GM18498 (cell line): ENCODE data around the gene CRYBG3.

Experiments used
- ATAC-seq: cut with Tn5 transposase; IDR thresholded peaks from one replicate; pipeline ENCODE4 v1.9.1; 2021; ENCODE audit warnings: mild to moderate bottlenecking, moderate library complexity; ENCODE audit not compliant: unreplicated experiment

CRYBG3 gene

DNA sequence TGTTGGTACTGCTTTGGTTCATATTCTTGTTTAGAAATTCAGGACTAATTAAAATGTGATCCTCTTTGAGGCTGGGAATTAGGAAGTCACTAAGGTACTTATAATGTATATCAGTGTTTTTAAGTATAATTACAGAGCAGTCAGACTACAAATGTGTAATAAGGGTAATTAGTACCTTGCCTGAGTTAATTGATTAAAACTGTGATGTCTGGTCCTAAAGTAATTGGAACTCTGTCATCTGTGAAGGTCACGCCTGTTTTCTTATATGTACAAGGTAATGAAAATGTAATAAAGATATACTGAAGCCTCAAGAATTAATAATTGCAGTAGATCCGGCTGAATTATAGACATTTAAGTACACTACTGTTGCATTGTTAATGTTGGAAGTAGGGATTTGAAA lies 117.6 kb downstream of the CRYBG3 start:
- no peak for ATAC-seq

DNA sequence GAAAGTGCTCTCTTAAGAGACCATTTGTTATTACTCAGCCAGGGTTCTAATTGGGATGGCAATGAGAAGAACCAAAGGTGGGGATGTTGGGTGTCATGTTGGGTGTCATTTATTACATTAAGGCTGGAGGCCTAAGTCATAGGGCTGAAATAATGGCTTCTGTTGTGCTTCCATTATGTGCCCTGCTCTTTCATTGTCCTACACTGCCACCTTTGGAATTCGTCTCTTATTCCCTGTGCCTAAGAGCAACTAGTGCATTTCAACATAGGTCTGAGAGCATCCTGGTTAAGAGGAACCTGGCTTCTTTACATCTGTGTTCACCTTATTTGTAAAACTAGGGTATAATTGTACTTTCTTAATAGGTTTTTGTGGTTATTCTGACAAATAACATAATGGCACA lies 118.2 kb downstream of the CRYBG3 start:
- ATAC-seq = no peak

DNA sequence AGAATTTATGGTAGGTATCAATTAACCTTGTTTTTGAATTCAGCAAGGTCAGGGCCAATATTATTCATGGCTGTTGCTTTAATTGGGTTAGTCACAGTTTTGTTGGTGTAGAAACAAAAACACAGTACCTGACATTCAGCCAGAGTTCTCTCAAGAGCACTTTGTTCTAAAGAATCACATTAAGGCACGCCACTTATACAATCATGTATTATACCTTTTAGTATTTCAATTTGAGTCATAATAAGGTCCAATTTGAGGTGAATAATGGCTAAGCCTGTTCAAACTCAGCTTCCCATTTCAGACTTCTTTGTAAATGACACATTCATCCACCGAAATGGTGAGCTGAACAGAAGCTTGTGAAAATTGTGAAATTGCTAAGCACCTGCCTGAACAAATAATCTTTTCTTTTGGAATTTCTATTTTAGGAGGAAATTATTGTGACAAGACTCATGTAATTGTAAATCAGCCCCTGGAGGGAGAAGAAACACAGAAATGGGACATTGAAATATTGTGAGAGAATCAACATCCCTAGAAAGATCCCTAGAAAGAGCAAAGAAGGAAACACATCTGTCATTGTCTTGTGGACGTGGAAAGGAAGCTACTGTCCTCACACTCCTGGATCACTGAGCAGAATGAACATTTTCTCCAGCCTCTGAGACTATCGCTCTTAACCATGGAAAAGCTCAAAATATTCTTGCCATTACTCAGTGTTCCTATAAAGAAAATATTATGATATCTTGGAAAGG lies 121.2 kb downstream of the CRYBG3 start:
- no peak for ATAC-seq

DNA sequence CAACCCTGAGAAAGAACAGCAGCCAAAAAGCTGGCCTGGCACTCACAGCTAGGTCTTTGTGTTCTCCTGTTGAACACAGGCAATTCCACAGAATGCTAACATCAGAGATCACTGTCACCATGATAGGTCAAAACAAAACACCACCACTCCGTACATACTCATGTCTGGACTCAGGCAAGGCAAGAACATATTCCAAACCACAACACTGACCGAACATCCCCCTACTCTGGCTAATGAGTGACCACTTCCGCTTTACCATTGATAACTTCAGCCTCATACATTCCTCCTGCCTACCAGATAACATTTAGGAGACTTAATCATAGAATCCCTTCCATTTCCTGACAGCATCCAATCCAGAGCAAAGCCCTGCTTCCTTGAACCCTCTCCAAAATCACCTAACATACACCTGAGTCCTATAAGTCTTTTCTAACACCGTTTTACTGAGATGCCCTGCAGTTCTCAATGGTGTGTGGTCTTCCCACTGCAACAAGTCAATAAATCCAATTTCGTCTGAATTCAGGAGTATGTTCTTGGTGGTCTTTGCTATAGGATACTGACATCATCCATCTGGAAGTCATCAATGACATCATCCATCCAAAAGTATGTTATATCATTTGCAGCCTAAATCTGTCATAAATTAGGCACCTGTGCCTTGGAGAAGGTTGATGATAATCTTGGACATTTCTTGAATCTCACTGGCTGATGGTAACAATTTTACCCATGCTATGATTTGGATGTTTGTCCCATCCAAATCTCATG lies 126.7 kb downstream of the CRYBG3 start:
- no peak for ATAC-seq

DNA sequence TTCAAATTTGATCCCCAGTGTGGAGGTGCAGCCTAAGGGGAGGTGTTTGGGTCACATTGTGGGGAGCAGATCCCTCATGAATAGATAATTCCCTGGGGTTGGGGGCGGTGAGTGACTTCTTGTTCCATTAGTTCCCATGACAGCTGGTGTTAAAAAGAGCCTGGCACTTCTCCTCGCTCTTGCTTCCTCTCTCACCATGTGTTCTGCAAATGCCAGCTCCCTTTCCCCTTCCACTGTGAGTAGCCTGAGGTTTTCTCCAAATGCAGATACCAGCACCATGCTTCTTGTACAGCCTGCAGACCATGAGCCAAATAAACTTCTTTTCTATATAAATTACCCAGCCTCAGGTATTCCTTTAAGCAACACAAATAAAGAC lies 127.3 kb downstream of the CRYBG3 start:
- no peak for ATAC-seq

DNA sequence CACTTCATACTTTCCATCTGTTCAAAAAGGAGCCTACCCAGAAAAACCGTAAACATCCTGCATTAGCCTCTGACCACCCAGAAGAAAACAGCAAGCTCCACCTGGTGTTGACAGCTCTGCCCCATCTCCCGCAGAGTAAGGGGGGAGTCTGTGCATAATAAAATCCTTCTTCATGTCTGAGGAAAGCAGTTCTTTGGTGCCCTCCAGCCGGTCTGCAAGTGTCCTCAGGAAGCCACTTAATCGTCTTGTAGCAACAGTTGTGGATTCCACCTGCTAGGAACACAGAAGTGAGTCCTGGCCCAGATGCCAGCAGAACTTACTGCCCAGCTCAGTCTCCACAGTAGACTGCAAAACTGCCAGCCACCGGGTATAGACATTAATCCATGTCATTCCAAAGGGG lies 127.9 kb downstream of the CRYBG3 start:
- no peak for ATAC-seq

DNA sequence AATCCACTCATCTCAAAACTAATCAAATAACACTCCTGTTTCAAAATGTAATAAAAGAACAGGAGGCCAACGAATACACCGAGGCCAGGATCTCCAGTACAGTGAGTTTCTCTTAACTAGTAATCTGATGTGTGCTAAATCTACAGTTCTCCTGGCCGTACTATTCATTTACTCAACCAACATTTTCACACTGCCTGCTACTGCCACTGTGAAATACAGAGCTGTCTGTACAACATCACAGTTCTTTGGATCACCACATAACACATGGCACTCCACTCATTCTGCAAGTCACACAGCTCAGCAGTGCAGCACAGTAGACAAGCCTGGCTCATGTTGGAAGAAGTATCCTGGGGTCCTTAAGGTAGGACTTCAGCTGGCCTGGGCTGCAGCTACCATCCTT lies 128.5 kb downstream of the CRYBG3 start:
- no peak for ATAC-seq

DNA sequence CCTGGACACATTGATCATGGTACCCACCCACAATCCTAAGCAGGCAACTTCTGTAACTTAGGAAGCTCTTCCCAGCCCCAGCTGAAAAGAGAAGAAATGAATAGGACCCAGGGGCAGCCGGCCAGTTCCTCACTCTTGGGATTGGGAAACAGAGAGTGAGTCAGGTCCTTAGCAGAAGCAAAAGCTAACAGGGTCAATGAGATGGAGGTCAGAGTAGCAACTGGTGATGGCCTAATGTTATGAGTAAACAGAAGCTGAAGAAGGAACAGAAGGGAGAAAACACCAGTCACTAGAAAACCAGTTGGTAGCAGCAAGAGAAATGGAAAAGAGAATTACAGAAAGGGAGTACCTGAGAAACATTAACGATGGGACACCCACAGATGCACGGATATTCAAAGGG lies 130.5 kb downstream of the CRYBG3 start:
- ATAC-seq = no peak

DNA sequence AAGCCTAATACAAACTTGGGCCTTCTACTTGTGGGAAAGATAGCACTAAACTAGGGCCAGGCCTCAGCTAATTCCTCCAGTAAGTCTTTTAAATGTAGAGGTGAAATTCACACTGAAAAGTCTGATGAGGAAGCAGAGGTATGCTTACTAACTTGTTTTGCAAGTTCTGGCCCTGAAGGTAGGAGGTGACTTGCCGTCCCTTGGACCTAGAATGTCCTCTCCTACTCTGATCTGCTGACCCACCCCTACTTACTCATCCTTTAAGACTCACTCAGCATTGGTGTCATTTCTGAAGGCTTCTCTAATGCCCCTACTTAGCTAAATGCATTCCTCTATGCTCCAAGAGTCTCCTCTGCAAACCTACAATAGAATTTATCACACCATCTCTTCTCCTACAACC lies 131.1 kb downstream of the CRYBG3 start:
- ATAC-seq = no peak

DNA sequence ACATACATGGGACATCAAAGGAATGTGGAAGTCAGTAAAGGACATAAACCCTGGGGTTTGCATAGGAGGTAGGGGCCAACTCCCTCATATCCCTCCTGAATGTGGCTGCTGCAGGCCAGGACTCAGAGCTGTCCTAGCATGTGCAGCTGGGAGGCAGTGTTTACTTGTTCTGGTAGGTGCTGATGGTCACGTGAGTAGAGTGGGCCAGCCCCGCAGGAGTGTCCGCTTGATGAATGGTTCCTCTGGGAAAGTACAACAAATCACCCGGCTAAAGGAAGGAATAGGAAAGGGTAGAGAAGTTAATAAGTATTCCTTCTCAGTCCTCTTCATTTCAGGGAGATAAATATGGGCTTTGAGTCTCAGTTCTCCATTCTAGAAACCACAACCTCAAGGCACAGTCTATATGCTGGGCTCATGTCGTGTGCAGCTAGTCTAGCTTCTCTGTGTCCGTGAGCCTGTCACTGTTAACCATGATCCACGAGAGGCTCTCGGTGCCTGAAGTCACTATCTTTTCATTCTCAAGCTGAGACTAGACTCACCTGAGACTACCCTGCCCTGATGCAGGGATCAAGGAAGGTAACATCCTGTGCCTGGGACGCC lies 132.5 kb downstream of the CRYBG3 start:
- no peak for ATAC-seq

DNA sequence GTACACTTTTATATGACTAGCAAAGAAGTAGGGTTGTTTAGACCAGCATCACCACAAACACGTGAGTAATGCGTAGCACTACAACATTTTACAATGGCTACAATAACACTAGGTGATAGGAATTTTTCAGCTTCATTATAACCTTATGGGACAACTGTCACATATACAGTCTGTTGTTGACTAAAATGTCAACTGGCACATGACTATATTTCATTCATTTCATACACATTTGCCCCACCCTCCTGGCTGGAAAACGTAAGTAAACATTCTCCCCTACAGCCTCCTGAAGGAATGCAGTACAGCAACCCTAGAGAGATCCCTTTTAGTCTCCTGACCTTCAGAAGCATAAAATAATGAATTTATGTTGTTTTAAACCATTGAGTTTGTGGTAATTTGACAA lies 134.2 kb downstream of the CRYBG3 start:
- no peak for ATAC-seq

DNA sequence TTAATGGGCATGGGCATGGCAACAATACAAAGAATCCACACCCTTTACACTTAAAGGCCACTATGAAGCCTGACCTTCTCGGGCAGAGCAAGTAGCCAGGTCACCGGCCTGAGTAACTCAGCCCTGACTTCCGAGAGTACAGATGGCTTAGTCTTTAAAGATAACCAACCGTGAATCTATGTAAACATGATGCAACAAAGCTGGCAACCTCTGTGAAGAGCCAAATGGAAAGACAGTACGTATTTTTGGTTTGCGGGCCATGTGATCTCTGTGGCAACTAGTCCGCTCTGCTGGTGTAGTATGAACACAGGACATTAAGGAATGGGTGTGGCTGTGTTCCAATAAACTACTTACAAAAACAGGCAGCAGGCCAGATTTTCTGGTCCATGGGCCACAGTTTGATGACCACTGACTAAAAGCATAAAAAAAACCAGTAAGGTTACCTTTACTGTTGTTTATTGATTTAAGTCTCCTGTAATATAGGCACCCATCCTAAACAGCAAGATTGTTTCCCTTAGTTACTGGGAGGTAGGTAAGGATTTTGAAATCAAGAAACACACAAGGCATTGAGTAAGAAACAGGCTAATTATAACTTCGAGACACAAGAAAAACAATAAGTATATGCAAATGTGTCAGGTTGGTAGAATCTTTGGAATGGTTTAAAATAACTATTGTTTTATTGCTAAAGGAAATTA lies 136.0 kb downstream of the CRYBG3 start:
- no peak for ATAC-seq

DNA sequence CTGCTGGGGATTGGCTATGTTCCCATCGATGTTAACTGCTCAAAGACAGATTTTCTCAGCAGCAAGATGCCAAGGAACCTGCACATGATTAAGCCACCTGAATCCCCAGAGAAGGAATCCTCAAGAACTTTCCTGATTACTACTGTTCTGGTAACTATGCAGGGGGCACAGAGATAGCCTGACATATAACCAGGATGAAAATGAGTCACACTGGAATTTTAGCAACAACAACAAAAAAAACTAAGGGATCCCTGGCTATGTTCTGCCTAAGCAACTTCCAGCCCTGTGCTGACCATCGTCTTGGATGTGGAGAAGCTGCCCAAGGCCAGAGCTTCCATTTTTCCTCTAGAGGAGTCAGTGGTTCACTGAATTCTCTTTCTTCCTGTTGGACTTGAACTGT lies 136.6 kb downstream of the CRYBG3 start:
- ATAC-seq = no peak

DNA sequence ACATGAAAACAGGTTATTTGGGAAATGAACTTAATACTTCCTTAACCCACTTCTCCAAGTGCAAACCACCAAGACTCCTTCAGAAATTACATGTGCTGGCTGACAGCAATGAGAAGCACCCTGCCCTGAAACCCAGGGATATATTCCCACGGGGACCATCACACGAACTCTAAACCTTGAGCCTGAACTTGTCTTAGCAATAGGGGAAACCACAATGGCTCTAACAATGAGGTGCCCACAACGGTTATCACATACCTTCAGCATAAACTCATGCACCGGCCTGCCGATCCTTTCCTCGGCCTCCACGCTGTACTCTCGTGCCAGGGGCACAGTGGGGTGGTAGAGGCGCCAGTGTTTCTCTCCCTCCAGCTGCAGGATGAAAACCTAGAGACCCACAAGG lies 137.0 kb downstream of the CRYBG3 start:
- ATAC-seq = no peak

DNA sequence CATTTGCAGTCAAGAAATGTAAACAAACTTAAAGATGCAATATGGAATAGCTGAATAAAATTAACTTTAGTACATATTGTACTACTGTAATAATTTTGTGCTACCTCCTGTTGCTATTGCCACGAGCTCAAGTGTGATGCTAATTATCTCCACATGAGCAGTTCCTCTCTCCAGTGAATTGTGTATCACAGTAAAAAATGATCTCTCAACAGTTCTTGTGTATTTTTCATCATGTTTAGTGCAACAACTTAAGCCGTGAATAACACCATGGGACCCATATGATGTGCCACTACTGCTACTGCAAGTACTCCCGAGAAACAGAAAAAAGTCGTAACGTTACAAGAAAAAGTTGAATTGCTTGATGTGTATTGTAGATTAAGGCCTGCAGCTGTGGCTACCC lies 138.1 kb downstream of the CRYBG3 start:
- no peak for ATAC-seq

DNA sequence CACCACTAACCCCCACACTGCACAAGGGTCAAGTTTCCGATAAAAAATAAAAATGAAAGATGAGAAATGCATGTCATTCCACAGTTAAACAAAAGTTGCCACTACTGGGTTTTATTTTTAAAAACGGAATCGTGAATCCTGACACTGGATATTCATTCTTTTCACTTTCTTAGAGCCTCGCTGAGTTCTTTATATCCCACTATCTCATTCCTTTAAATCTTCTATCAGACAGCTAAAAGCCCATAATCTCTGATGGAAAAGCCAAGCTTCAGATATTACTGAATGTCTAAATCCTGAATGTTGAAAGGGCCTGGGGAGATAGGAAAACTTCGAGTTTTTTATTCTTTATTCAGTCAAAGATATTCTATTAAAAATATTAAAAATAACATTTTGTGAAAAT lies 138.7 kb downstream of the CRYBG3 start:
- ATAC-seq = no peak

DNA sequence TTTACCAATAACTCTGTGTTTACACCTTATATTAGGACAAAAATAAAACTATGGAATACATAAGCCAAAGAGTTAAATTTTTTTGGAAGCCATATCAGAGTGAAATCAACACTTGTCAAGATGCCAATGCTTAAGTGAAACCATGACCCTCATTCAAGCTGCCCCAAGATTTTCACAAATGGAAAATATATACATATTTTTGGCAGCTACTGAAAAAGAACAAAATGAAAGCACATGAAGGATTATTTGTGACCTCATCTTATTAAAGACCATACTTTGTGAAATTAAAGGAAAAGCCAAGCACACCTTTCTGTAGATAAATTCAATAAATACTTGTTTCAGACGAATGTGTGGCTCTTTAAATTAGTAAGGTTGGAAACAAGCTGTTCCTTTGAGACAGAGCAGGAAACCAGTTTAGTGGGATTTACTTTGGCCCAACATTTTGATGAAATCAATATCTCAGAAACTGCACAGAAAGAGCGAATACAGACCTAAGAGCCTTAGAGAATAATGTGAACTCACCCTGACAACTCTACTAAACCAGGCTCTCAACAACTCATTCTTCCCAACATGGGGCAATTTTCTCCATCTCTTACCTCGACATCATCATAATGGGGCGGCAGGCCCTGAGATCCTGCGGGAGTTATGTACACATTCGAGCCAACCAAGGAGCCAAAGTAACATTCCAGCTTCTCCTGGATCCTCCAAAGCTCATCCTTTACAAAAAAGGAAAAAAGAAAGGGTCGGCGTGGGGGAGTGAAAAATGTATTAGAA lies 139.4 kb downstream of the CRYBG3 start:
- no peak for ATAC-seq

DNA sequence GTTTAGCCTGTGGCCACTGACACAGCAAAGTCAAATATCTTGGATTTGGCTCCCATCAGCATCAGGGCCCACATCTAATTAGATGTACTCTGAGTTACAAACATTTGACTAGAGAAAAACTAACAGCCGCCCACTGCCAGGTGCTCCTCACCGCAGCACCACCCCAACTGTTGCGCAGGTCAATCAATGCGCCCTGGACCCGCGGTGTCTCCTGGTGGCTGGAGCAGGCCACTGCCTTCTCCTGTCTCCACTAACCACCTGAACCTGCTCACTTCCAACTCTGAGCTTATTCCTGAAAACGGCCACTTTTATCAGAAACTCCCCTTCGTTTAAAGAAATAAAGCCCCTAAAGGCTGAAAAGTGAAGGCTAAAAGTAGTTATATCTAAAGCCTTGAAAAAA lies 146.2 kb downstream of the CRYBG3 start:
- ATAC-seq = no peak

DNA sequence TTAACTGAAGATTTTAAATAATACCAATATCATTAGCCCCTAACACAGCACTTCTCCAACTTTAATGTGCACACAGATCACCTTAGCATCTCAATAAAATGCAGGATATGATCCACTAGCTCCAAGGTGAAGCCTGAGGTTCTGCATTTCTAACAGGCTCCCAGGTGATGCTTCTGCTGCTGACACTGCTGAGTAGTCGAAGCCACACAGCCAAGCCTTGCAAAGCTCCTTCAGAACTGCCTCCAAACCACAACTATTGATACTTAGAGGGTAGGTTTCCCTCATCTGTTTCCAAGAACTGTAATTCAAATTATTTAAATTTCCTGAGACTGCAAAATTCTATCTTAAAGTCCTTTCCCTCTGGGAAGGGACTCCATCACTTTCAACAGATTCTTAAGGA lies 146.6 kb downstream of the CRYBG3 start:
- no peak for ATAC-seq

DNA sequence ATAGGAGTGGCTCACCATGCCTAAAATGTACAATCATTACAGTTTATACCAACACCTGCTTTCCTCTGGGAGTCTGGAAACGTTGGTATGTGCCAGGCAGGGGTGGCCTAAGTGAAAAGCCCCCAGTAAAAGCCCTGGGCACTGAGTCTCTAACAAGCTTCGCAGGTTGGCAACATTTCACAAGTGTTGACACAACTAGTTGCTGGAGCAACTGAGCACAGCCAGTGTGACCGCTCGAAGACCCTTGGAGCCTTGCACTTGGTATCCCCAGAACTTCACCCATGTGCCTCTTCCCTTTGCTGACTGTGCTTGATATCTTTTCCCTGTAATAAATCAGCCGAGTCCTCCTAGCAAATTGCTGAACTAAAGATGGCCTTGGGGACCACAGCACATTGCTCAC lies 147.7 kb downstream of the CRYBG3 start:
- no peak for ATAC-seq

DNA sequence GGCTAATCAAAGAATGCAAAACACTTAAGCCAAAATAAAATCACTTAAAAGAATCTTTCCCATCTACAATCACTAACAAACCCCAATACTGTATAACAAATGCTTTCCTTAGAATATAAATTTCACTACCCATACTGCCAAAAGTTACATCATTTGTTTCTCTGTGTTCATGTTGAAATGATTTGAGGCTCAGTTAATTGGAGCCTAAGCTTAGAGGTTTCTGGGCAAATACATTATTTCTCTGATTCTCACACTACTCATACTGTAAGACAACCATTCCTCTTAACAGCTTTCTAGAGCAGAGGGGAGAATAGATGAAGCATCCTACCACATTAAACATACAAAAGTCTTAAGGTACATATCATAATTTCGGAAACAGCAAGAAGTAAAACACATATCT lies 148.3 kb downstream of the CRYBG3 start:
- no peak for ATAC-seq
